ENCODE measurements around the gene EDEM3.

The EDEM3 gene

DNA sequence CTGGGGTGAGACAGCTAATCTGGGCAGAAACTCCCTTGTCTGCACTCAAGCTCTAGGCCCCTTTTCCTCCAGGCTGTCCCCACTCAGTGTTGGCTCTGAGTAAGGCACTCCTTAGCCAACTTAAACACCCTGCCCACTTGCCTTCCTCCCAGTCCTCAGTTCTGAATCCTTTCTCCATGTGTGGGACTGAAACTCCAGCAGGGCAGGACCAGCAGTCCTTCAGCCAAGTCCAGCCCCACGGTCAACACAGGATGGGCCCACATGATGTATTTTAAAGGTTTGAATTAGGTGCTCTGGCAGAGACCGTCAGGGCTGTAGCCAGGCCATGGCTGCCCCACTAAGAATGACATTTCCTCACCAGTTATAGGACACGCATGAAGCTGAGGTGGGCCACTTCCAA lies 107.8 kb downstream of the EDEM3 start:
- no peak overlapping the region for H3K27ac ChIP-seq
- no peak for TF ChIP-seq CTCF (conservative IDR thresholded peaks at IDR 0.05)

DNA sequence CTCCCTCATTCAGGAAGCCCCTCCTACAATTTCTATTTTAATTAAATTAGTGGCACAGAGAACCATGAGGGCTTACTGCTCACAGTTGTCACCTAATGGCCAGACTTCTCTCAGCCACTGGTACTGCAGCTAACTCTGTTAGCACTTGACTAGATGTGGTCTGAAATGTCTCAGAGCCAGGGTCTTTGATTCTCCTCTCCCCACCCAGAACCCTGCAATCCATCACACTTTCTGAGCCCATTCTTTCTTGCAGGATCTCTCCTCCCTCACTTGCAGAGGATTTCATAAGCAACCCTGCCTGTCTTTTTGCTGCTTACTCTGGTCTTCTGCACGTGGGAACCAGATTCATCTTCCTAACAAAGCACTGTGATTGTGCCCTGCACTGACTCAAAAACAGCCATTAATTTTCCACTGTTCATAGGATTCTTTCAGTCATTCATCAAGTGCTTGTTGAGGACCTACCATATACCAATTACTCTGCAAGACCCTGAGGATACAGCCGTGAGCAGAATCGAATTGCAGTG lies 108.4 kb downstream of the EDEM3 start:
- no peak for TF ChIP-seq CTCF (conservative IDR thresholded peaks at IDR 0.05)
- H3K27ac ChIP-seq, result no peak overlapping the region

- no peak for TF ChIP-seq CTCF (conservative IDR thresholded peaks at IDR 0.05)
- no peak overlapping the region for H3K27ac ChIP-seq
Observed at GRCh38 chr1:184644771-184645170, 109.9 kb downstream of the EDEM3 start.

GRCh38 chr1:184643661-184644060 lies 111.0 kb downstream of the EDEM3 start:
- no peak for TF ChIP-seq CTCF (conservative IDR thresholded peaks at IDR 0.05)
- H3K27ac ChIP-seq, result no peak overlapping the region

DNA sequence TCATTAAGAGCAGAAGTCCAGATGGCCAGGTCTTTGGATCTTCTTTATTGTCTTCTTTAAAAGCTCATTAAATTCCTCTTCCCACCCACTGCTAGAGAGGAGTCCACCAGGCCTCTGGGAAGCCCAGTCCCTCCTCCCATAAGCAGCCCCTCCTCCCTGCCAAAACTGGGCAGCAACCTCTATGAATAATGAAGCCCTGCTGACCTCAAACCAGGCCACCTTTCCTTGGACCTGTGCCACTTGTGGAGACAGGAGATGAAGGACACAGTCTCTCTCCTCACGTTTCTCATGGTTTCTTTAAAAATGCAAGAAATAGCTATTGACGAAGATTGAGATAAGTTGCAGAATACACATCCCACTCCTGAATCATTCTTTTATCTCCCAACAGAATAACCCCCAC lies 112.8 kb downstream of the EDEM3 start:
- no peak for TF ChIP-seq CTCF (conservative IDR thresholded peaks at IDR 0.05)

DNA sequence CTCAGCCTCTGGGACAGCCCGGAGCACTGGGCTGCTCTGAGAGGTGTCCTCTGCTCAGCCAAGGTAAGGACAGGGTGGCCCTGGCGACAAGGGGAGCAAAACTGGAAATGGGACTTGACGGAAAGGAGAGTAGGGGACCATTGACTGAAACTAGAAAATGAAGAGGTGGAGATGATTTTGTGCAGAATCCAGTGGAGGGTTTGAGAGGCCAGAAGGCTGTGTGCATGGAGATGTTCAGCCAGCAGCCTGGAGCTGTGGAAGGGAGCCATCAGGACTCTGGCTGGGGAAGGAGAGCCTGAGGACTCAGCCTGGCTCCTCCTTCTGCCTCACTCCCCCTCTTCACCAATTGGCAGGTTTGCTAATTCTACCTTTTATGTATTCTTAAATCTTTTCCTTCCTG lies 114.2 kb downstream of the EDEM3 start:
- TF ChIP-seq CTCF (conservative IDR thresholded peaks at IDR 0.05), result no peak
- H3K27ac ChIP-seq, result no peak overlapping the region

More for the DNA sequence above, 112.8 kb downstream of the EDEM3 start:
- no peak overlapping the region for H3K27ac ChIP-seq

All from VCaP (cell line).